HCT116 (cell line): ENCODE measurements around the gene PTRHD1.

Experiments
- ZFX ChIP-seq: fragments of 450-650 bp; IDR thresholded peaks from 2 replicates; pipeline ENCODE4 v1.6.1; 2017
- TF ChIP-seq, protein P1 (sequence below), 3 experiments: fragments of 200-600 bp in 1 of 3; sonication (generic) in 1 of 3; IDR thresholded peaks in 2 of 3; conservative IDR thresholded peaks in 1 of 3; 2 replicates each; pipeline ENCODE4 v1.5.1; 2012 to 2017; ENCODE audit warnings: low read depth in 2 of 3, low read length in 2 of 3, antibody characterized with exemption in 1 of 3, borderline replicate concordance in 1 of 3, control low read depth in 1 of 3, mild to moderate bottlenecking in 1 of 3, mixed read lengths in 1 of 3, mixed run types in 1 of 3, moderate library complexity in 1 of 3; ENCODE audit not compliant: insufficient read depth in 1 of 3

DNA sequence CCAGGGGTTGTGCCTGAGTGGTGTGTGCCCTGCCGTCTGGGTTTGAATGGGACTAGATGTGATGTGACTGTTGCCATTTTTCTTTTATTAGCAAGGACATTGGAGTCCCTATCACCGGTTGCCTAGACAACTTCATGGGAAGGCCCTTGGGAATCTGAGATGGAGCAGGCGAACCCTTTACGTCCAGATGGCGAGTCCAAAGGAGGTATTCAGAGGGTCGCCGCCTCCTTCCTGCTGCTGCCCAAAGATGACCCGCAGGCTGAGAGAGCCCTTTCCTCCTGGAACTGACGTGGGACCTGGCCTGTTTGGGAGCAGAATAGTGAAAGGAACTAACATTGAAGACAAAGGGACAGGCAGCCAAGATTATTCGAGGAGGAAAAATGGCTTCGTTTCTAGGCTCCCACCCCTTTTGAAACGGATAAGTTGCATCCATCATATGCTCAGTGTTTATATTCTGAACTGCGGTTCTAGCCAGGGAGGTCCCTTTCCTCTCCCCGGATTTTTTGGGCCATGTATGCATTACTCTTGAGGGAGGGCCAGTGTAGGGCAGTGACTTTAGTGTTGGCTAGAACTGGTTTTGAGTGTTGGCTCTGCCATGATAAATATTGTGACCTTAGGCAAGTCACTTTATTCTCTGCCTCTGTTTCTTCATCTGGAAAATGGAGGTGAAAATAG lies 707 bp upstream of the PTRHD1 start:
- no peak for TF ChIP-seq ZFX
- TF ChIP-seq, protein P1, sequence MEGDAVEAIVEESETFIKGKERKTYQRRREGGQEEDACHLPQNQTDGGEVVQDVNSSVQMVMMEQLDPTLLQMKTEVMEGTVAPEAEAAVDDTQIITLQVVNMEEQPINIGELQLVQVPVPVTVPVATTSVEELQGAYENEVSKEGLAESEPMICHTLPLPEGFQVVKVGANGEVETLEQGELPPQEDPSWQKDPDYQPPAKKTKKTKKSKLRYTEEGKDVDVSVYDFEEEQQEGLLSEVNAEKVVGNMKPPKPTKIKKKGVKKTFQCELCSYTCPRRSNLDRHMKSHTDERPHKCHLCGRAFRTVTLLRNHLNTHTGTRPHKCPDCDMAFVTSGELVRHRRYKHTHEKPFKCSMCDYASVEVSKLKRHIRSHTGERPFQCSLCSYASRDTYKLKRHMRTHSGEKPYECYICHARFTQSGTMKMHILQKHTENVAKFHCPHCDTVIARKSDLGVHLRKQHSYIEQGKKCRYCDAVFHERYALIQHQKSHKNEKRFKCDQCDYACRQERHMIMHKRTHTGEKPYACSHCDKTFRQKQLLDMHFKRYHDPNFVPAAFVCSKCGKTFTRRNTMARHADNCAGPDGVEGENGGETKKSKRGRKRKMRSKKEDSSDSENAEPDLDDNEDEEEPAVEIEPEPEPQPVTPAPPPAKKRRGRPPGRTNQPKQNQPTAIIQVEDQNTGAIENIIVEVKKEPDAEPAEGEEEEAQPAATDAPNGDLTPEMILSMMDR (IDR thresholded peaks at IDR 0.05 in 2 of 3, conservative IDR thresholded peaks at IDR 0.05 in 1 of 3; ENCODE audit: borderline replicate concordance in 1 of 3, insufficient read depth in 1 of 3, low read depth in 2 of 3, low read length in 2 of 3): no peak
